Left lung (tissue), 10 donors: ENCODE measurements around the gene FBXL12. TPM values are rescaled to one million over a fixed set of nuclear protein-coding genes. Genes with fewer than 3 reads are reported as not detected.
"Not testable (repeated sequence)": the region's sequence is repeated elsewhere in the genome, so short reads cannot be mapped to it uniquely, and the experiment has no call there.

Source experiments
- ATAC-seq: fragments of 200-7000 bp; cut with Tn5 transposase; one replicate; pipeline ENCODE4 v1.9.1; 2020; ENCODE audit warnings: moderate library complexity
- DNase-seq, 4 donors: peaks; one replicate each; pipeline ENCODE4 v3.0.0-alpha.2; 2013 to 2020
- H3K27ac ChIP-seq, 2 donors: fragments of 200-600 bp; sonication (generic) in 1 of 2; one replicate each; pipeline versions ENCODE4 v1.5.0 to v1.8.0; 2020 to 2021
- H3K27me3 ChIP-seq, 2 donors: fragments of 200-600 bp; sonication (generic) in 1 of 2; one replicate each; pipeline versions ENCODE4 v1.5.0 to v1.8.0; 2020 to 2021
- H3K36me3 ChIP-seq, 2 donors: fragments of 200-600 bp; sonication (generic) in 1 of 2; one replicate each; pipeline versions ENCODE4 v1.5.0 to v1.8.0; 2020 to 2021
- H3K4me1 ChIP-seq, 2 donors: fragments of 200-600 bp; one replicate each; pipeline ENCODE4 v1.8.0; 2021
- H3K4me3 ChIP-seq, 2 donors: fragments of 200-600 bp; sonication (generic) in 1 of 2; one replicate each; pipeline versions ENCODE4 v1.5.0 to v1.8.0; 2020 to 2021; ENCODE audit warnings: mild to moderate bottlenecking in 1 of 2
- H3K9me3 ChIP-seq, 2 donors: fragments of 200-600 bp; sonication (generic) in 1 of 2; one replicate each; pipeline versions ENCODE4 v1.5.0 to v1.8.0; 2020 to 2021
- CTCF ChIP-seq, 2 donors: fragments of 200-600 bp; sonication (generic) in 1 of 2; IDR thresholded peaks; one replicate each; pipeline versions ENCODE4 v1.5.0 to v1.8.0; 2021; ENCODE audit warnings: antibody characterized with exemption in 2 of 2
- intact Hi-C, 2 donors: fragments of 100-400 bp; cut with DNase I; formaldehyde crosslinking; loops; one replicate each; pipeline versions ENCODE4 v1.11.2 to v1.14.2; 2022
- polyA plus RNA-seq, 6 donors: library from polyadenylated mRNA; unstranded; fragments of 120-200 nt; gene quantifications; one replicate each; pipeline ENCODE4 v1.2.1, GENCODE V29; 2013; ENCODE audit not compliant: insufficient read length in 6 of 6
- total RNA-seq, 2 donors: library from RNA; stranded (reverse); fragmentation: NEBNext Ultra II Directional; extraction: Animal tissue kit (Norgen Biotek cat#: 25700); gene quantifications; one replicate each; pipeline ENCODE4 v1.2.1, GENCODE V29; 2021
- donor health status: DM: no; HTN: yes; CAD: no.
- donor health status: DM: no; HTN: no; CAD: no.

FBXL12 gene
- total and polyA plus RNA-seq, 8 donors = 22.3 to 40.5 (median 33.9) TPM

GRCh38 chr19:9848762-9849161, 29.9 kb upstream of the FBXL12 start:
- no peak for ATAC-seq
- H3K9me3 ChIP-seq = peaks cover 0 to 2% of the 10 kb centered on the region in 2 donors
- H3K36me3 ChIP-seq = peaks cover 0 to 72% of the 10 kb centered on the region in 2 donors
- H3K4me1 ChIP-seq = no peaks in the 10 kb centered on the region
- H3K4me3 ChIP-seq = no peak overlapping the region
- no peak overlapping the region for H3K27ac ChIP-seq
- no peak for TF ChIP-seq CTCF (IDR thresholded peaks at IDR 0.05)
- no peaks in the 10 kb centered on the region for H3K27me3 ChIP-seq
- intact Hi-C loops = no loop called here
- no peak for DNase-seq

- Histone ChIP-seq H3K4me3 (no peak overlapping the region), H3K36me3 (peaks cover 0 to 79% of the 10 kb centered on the region in 2 donors), H3K9me3 (peaks cover 0 to 9% of the 10 kb centered on the region in 2 donors), H3K4me1 (no peaks in the 10 kb centered on the region), H3K27me3 (no peaks in the 10 kb centered on the region), H3K27ac (no peak overlapping the region)
- ATAC-seq (no peak), DNase-seq (no peak)
- intact Hi-C loops = no loop called here
- no peak for TF ChIP-seq CTCF (IDR thresholded peaks at IDR 0.05)
Observed at GRCh38 chr19:9848060-9848459, 29.2 kb upstream of the FBXL12 start.

- no peak for DNase-seq
- Histone ChIP-seq H3K27me3 (no peaks in the 10 kb centered on the region), H3K4me3 (no peak overlapping the region), H3K4me1 (no peaks in the 10 kb centered on the region), H3K27ac (no peak overlapping the region), H3K36me3 (peaks cover 0 to 87% of the 10 kb centered on the region in 2 donors), H3K9me3 (peaks cover 0 to 11% of the 10 kb centered on the region in 2 donors)
- no peak for TF ChIP-seq CTCF (IDR thresholded peaks at IDR 0.05)
- ATAC-seq = peak; percentile 60
- intact Hi-C loops = no loop called here
Observed at GRCh38 chr19:9847087-9847671, 28.3 kb upstream of the FBXL12 start.

- H3K36me3 ChIP-seq = peaks cover 0 to 98% of the 10 kb centered on the region in 2 donors
- H3K4me1 ChIP-seq, H3K27ac ChIP-seq, H3K4me3 ChIP-seq, intact Hi-C loops, DNase-seq, ATAC-seq, H3K27me3 ChIP-seq: not testable (repeated sequence)
- H3K9me3 ChIP-seq = peaks cover 0 to 11% of the 10 kb centered on the region in 2 donors
Observed at GRCh38 chr19:9843626-9844273, 24.9 kb upstream of the FBXL12 start.

GRCh38 chr19:9842834-9843625, 24.2 kb upstream of the FBXL12 start:
- H3K4me3 ChIP-seq = no peak overlapping the region
- H3K27ac ChIP-seq = no peak overlapping the region
- DNase-seq (peak in 1 of 4 donors; percentile 42), ATAC-seq (no peak)
- H3K27me3 ChIP-seq = no peaks in the 10 kb centered on the region
- H3K36me3 ChIP-seq = peaks cover 0 to 98% of the 10 kb centered on the region in 2 donors
- H3K9me3 ChIP-seq = peaks cover 0 to 11% of the 10 kb centered on the region in 2 donors
- no peaks in the 10 kb centered on the region for H3K4me1 ChIP-seq
- no peak for TF ChIP-seq CTCF (IDR thresholded peaks at IDR 0.05)
- intact Hi-C loops = no loop called here
